ENCODE measurements around the gene ACAT1.
"Not testable (repeated sequence)": the region's sequence is repeated elsewhere in the genome, so short reads cannot be mapped to it uniquely, and the experiment has no call there.

ACAT1 gene

GRCh38 chr11:108144615-108145014 is 23.2 kb downstream of the ACAT1 start:
- no peak for DNase-seq (ENCODE audit: low spot score)

DNA sequence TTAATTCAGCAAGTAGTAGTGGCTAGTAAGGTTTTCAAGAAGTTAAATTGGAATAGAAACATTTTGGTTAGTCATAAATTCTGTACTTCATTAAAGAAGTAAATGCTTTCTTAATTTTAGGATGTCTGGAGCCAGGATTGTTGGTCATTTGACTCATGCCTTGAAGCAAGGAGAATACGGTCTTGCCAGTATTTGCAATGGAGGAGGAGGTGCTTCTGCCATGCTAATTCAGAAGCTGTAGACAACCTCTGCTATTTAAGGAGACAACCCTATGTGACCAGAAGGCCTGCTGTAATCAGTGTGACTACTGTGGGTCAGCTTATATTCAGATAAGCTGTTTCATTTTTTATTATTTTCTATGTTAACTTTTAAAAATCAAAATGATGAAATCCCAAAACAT is 25.8 kb downstream of the ACAT1 start:
- no peak for DNase-seq (ENCODE audit: low spot score)

DNA sequence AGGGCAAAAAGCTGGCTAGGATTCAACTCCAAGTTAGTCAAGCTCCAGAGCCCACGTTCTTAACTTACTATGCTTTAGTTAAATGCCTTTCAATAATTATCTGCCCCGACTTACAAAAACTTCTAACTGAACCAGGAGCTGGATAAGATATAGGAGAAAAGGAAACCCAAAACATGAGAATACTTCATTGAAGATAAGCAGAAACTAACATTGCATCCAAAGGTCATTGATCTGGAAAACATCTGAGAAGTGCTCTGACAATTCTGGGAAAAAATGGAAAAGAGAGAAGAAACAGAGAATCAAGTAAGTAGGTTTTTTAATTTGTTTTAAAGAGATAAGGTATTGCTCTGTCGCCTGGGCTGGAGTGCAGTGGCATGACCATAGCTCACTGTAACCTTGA is 27.2 kb downstream of the ACAT1 start:
- DNase-seq (ENCODE audit: low spot score): no peak

GRCh38 chr11:108154591-108154990 is 33.2 kb downstream of the ACAT1 start:
- no peak for DNase-seq (ENCODE audit: low spot score)

DNA sequence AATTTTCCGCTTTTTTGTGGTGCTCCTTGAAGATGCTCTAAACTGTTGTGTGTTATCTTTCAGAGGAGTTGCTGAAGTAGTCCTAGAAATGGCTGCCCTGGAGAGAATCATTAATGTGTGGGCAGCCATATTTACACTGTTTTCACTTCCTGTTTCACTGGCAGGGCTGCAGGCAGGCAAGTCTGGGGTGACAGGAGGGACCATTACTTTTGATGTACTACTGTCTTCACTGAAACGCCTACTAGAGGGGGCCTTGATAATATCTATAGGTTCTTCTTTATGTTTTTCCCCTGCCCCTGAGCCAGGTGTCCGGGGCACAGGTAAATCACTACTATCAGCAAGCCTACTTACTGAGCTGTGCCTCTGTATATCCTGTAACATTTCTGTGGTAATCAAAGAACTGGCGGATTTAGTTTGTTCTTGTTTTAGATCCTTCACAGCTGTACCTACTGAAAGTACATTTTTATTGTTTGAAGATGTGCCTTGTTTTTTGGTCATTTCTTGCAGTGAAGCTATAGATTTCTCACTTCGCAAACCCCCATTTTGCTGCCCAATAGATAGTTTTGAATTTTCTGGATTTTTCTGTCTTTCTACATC is 39.7 kb downstream of the ACAT1 start:
- no peak for DNase-seq (ENCODE audit: low spot score)

- DNase-seq (ENCODE audit: low spot score): not testable (repeated sequence)
Observed at GRCh38 chr11:108162878-108163277, 41.5 kb downstream of the ACAT1 start.

GRCh38 chr11:108167624-108168023 is 46.3 kb downstream of the ACAT1 start:
- no peak for DNase-seq (ENCODE audit: low spot score)

GRCh38 chr11:108170184-108170583 is 48.8 kb downstream of the ACAT1 start:
- DNase-seq (ENCODE audit: low spot score): no peak

DNA sequence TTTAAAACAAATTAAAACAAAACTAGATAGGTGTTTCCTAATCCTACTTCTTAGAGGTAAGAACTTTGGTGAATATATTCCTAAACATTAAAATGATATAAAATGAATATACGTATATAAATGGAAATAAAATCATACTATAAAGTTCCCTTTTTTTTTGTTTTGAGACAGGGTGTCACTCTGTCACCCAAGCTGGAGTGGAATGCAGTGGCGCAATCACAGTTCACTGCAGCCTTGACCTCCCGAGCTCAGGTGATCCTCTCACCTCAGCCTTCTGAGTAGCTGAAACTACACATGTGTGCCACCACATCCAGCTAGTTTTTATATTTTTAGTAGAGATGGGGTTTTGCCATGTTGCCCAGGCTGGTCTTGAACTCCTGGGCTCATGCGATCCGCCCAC is 56.2 kb downstream of the ACAT1 start:
- DNase-seq (ENCODE audit: low spot score): no peak

DNA sequence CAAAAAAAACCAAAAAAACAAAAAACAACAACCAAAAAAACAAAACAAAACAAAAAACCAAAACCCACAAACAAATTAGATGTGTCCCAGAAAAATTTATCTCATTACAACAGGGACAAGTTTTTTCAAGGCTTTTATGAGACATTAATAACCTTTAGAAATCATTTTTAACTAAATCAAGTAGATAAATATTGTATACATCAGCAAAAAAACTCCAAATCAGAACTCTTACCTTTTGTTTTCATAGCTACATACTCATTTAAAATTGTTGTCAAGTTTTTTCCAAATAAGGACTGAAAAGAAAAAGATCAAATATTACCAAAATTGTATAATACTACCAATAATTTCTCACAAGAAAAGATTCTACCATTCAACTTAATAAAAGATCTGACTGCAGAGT is 72.4 kb downstream of the ACAT1 start:
- DNase-seq (ENCODE audit: low spot score): no peak

DNA sequence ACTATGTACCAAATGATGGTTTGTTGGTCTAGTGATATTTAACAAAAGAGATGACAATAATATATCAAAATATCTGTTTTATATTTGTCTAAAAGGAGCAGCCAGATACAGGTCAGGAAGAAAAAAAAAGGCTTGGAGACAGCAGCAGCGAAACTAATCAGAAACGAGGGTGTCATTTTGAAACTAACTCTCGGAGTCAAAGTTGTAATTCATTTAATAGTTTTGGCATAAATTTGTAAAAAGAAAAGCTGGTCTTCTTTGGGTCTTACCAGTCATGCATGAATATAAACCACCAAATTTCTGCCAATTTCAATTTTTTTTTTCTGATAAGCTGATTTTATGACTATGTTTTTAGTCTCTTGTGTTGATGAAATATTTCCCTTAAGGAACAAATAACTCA is 75.5 kb downstream of the ACAT1 start:
- no peak for DNase-seq (ENCODE audit: low spot score)

Measured in RKO (cell line).